MM.1S (cell line): ENCODE data around the gene F12.

Experiments
- DNase-seq: peaks from one replicate; pipeline ENCODE4 v3.0.0-alpha.2; 2015
- H2AFZ ChIP-seq: fragments of 300-600 bp; sonication (generic); 2 replicates; pipeline ENCODE4 v1.6.0; 2016; ENCODE audit warnings: antibody characterized with exemption, low read length
- H3F3A ChIP-seq: fragments of 300-600 bp; sonication (generic); 2 replicates; pipeline ENCODE4 v1.6.1; 2016; ENCODE audit warnings: mild to moderate bottlenecking, antibody characterized with exemption, low read length, moderate library complexity, mixed read lengths; ENCODE audit not compliant: insufficient read depth
- H3K27ac ChIP-seq: fragments of 300-600 bp; sonication (generic); 2 replicates; pipeline ENCODE4 v1.5.1; 2016; ENCODE audit warnings: mild to moderate bottlenecking, low read length
- H3K27me3 ChIP-seq: fragments of 300-600 bp; sonication (generic); replicated peaks from 2 replicates; pipeline ENCODE4 v1.6.0; 2016; ENCODE audit warnings: low read length; ENCODE audit not compliant: insufficient read depth
- H3K36me3 ChIP-seq: fragments of 300-600 bp; sonication (generic); replicated peaks from 2 replicates; pipeline ENCODE4 v1.6.1; 2016; ENCODE audit warnings: mild to moderate bottlenecking, low read length, mixed read lengths; ENCODE audit not compliant: insufficient read depth
- H3K4me1 ChIP-seq: fragments of 300-600 bp; sonication (generic); 2 replicates; pipeline ENCODE4 v1.6.1; 2016; ENCODE audit warnings: low read length, mixed read lengths
- H3K4me2 ChIP-seq: fragments of 300-600 bp; sonication (generic); 2 replicates; pipeline ENCODE4 v1.6.0; 2016; ENCODE audit warnings: low read depth, low read length
- H3K4me3 ChIP-seq: fragments of 300-600 bp; sonication (generic); 2 replicates; pipeline ENCODE4 v1.5.1; 2016; ENCODE audit warnings: low read length, mixed read lengths
- H3K79me2 ChIP-seq: fragments of 300-600 bp; sonication (generic); 2 replicates; pipeline ENCODE4 v1.6.1; 2016; ENCODE audit warnings: mixed run types, low read length, mixed read lengths
- H3K9ac ChIP-seq: fragments of 300-600 bp; sonication (generic); 2 replicates; pipeline ENCODE4 v1.6.1; 2016; ENCODE audit warnings: low read length, mixed read lengths
- H3K9me2 ChIP-seq: fragments of 300-600 bp; sonication (generic); replicated peaks from 2 replicates; pipeline ENCODE4 v1.6.1; 2016; ENCODE audit warnings: mild to moderate bottlenecking, low read length, mixed read lengths; ENCODE audit not compliant: insufficient read depth
- H3K9me3 ChIP-seq: fragments of 300-600 bp; sonication (generic); replicated peaks from 2 replicates; pipeline ENCODE4 v1.6.1; 2016; ENCODE audit warnings: mild to moderate bottlenecking, low read length, mixed read lengths; ENCODE audit not compliant: insufficient read depth
- H4K20me1 ChIP-seq: fragments of 300-600 bp; sonication (generic); 2 replicates; pipeline ENCODE4 v1.6.1; 2016; ENCODE audit warnings: mild to moderate bottlenecking, low read length, moderate library complexity, mixed read lengths; ENCODE audit not compliant: insufficient read depth
- CTCF ChIP-seq: fragments of 300-600 bp; sonication (generic); IDR thresholded peaks from 2 replicates; pipeline ENCODE4 v1.5.1; 2016; ENCODE audit warnings: antibody characterized with exemption, low read length, mixed read lengths
- EZH2 ChIP-seq: fragments of 300-600 bp; sonication (generic); optimal IDR thresholded peaks from 2 replicates; pipeline ENCODE3; 2017; ENCODE audit warnings: low read depth, mild to moderate bottlenecking, antibody characterized with exemption, low read length, mixed read lengths
- EZH2phosphoT487 ChIP-seq: fragments of 300-600 bp; sonication (generic); IDR thresholded peaks from 2 replicates; pipeline ENCODE4 v1.6.1; 2018; ENCODE audit warnings: antibody characterized with exemption, low read length

Gene F12

GRCh38 chr5:177444106-177445051 is 35.0 kb upstream of the F12 start:
- H2AFZ ChIP-seq: no peak overlapping the region
- H3K4me1 ChIP-seq: peaks cover 36% of the 10 kb centered on the region
- H3K9ac ChIP-seq: peak overlapping the region; percentile 83; the same call in 1 of the 2 replicates
- no peaks in the 10 kb centered on the region for H3K79me2 ChIP-seq
- peak; percentile 32 for DNase-seq
- H3F3A ChIP-seq: peaks cover 36% of the 10 kb centered on the region
- no peaks in the 10 kb centered on the region for H3K9me3 ChIP-seq
- H3K4me2 ChIP-seq: peak overlapping the region; percentile 99; the same call in 1 of the 2 replicates
- H4K20me1 ChIP-seq: no peaks in the 10 kb centered on the region
- H3K27me3 ChIP-seq: no peaks in the 10 kb centered on the region
- peak overlapping the region; percentile 59; the same call in 1 of the 2 replicates for H3K27ac ChIP-seq
- H3K9me2 ChIP-seq: no peaks in the 10 kb centered on the region
- no peak overlapping the region for H3K4me3 ChIP-seq
- TF ChIP-seq EZH2phosphoT487 (no peak), CTCF (no peak), EZH2 (no peak)
- no peaks in the 10 kb centered on the region for H3K36me3 ChIP-seq

GRCh38 chr5:177443144-177443983 is 34.0 kb upstream of the F12 start:
- H3K4me3 ChIP-seq: no peak overlapping the region
- TF ChIP-seq CTCF (no peak), EZH2 (no peak), EZH2phosphoT487 (no peak)
- no peak overlapping the region for H3K9ac ChIP-seq
- no peak overlapping the region for H3K4me2 ChIP-seq
- H3K9me3 ChIP-seq: no peaks in the 10 kb centered on the region
- no peak overlapping the region for H2AFZ ChIP-seq
- peaks cover 36% of the 10 kb centered on the region for H3F3A ChIP-seq
- no peaks in the 10 kb centered on the region for H3K36me3 ChIP-seq
- H3K27me3 ChIP-seq: no peaks in the 10 kb centered on the region
- H3K27ac ChIP-seq: peak overlapping the region; percentile 59; the same call in 1 of the 2 replicates
- no peaks in the 10 kb centered on the region for H3K79me2 ChIP-seq
- DNase-seq: no peak
- peaks cover 36% of the 10 kb centered on the region for H3K4me1 ChIP-seq
- H3K9me2 ChIP-seq: no peaks in the 10 kb centered on the region
- no peaks in the 10 kb centered on the region for H4K20me1 ChIP-seq

- Histone ChIP-seq H3K9me2 (no peaks in the 10 kb centered on the region), H3K4me3 (no peak overlapping the region), H3F3A (peaks cover 36% of the 10 kb centered on the region), H3K27ac (no peak overlapping the region), H3K9me3 (no peaks in the 10 kb centered on the region), H3K79me2 (0 out of 2 replicates have a peak, but pooled peaks cover 4% of the 10 kb centered on the region), H3K4me1 (peaks cover 36% of the 10 kb centered on the region), H3K27me3 (no peaks in the 10 kb centered on the region), H3K9ac (no peak overlapping the region), H3K36me3 (peaks cover 4% of the 10 kb centered on the region; the same call in 1 of the 2 replicates), H4K20me1 (no peaks in the 10 kb centered on the region), H2AFZ (no peak overlapping the region), H3K4me2 (no peak overlapping the region)
- no peak for DNase-seq
- no peak for TF ChIP-seq CTCF
- TF ChIP-seq EZH2: no peak
- TF ChIP-seq EZH2phosphoT487: no peak
Measured at GRCh38 chr5:177442066-177442826, 32.9 kb upstream of the F12 start.
